ENCODE results near the gene NLGN2.

Gene NLGN2

GRCh38 chr17:7466639-7467341 is 59.1 kb downstream of the NLGN2 start:
- DNase-seq = no peak

- DNase-seq = no peak
These were observed 59.9 kb downstream of the NLGN2 start for GRCh38 chr17:7467498-7467897.

DNA sequence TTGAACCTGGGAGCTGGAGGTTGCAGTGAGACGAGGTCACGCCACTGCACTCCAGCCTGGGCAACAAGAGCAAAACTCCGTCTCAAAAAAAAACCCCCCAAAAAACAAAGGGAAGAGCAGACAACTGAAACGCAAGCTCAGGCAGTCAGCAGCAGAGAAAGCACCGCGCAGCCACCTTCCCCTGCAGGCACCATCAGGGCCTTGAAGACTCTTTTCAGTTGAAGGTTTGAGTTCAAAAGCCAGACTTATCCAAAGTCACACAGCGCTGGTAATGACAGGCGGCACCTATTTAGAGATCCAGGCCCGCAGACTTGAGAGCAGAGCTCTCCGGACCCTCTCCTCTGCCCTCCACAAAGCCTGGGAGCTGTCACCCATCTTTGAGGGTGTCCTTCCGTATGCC is 60.6 kb downstream of the NLGN2 start:
- DNase-seq = no peak

GRCh38 chr17:7468804-7469389 is 61.3 kb downstream of the NLGN2 start:
- DNase-seq = no peak

All from NCI-H345 (cell line).